Measurements from ENCODE around the gene DHX8.

GRCh38 chr17:43442711-43443110 lies 41.1 kb upstream of the DHX8 start:
- TF ChIP-seq EZH2phosphoT487 (IDR thresholded peaks at IDR 0.05; ENCODE audit: borderline replicate concordance) (no peak), CTCF (conservative IDR thresholded peaks at IDR 0.05; ENCODE audit: low read length) (no peak)

Measured in Loucy (cell line).